Mesenchymal stem cell (in vitro differentiated cells and primary cell): ENCODE measurements around the gene TRIAP1.

Experiments
- DNase-seq: peaks from one replicate; pipeline ENCODE4 v3.0.0-alpha.2; 2013
- H2AFZ ChIP-seq: one replicate; pipeline ENCODE4 v1.6.1; 2013; ENCODE audit warnings: low read depth, mild to moderate bottlenecking, control low read depth, inconsistent platforms, low read length, moderate library complexity
- H2AK5ac ChIP-seq: 2 replicates; pipeline ENCODE4 v1.6.1; 2013; ENCODE audit warnings: low read length, moderate library complexity, mild to moderate bottlenecking, inconsistent platforms; ENCODE audit not compliant: severe bottlenecking
- H2BK120ac ChIP-seq: one replicate; pipeline ENCODE4 v1.6.1; 2013; ENCODE audit warnings: low read depth, mild to moderate bottlenecking, inconsistent platforms, low read length, moderate library complexity
- H2BK12ac ChIP-seq, 2 experiments: one replicate each; pipeline ENCODE4 v1.6.1; 2013; ENCODE audit warnings: inconsistent platforms in 2 of 2, low read length in 2 of 2, mild to moderate bottlenecking in 2 of 2, moderate library complexity in 2 of 2, control low read depth in 1 of 2
- H2BK15ac ChIP-seq: one replicate; pipeline ENCODE4 v1.6.1; 2013; ENCODE audit warnings: mild to moderate bottlenecking, low read depth, inconsistent platforms; ENCODE audit not compliant: poor library complexity, severe bottlenecking
- H2BK5ac ChIP-seq: 2 replicates; pipeline ENCODE4 v1.6.1; 2013; ENCODE audit warnings: low read depth, mild to moderate bottlenecking, low read length, control low read depth, inconsistent platforms; ENCODE audit not compliant: poor library complexity, severe bottlenecking
- H3K14ac ChIP-seq, 2 experiments: one replicate each; pipeline ENCODE4 v1.6.1; 2013; ENCODE audit warnings: inconsistent platforms in 2 of 2, low read length in 2 of 2, control low read depth in 1 of 2, mild to moderate bottlenecking in 1 of 2, moderate library complexity in 1 of 2
- H3K18ac ChIP-seq, 2 experiments: one replicate each; pipeline ENCODE4 v1.6.1; 2013; ENCODE audit warnings: inconsistent platforms in 2 of 2, low read length in 2 of 2, control low read depth in 1 of 2, low read depth in 1 of 2, mild to moderate bottlenecking in 1 of 2
- H3K23ac ChIP-seq, 2 experiments: one replicate each; pipeline ENCODE4 v1.6.1; 2013; ENCODE audit warnings: inconsistent platforms in 2 of 2, low read length in 2 of 2, mild to moderate bottlenecking in 2 of 2, moderate library complexity in 2 of 2, control low read depth in 1 of 2
- H3K27ac ChIP-seq: 2 replicates; pipeline ENCODE4 v1.5.1; 2013; ENCODE audit warnings: mild to moderate bottlenecking, moderate library complexity, low read length, control low read depth, inconsistent platforms; ENCODE audit not compliant: poor library complexity, severe bottlenecking
- H3K27me3 ChIP-seq, 2 experiments: 2 replicates each; pipeline versions ENCODE4 v1.6.1 to v1.7.0; 2013; ENCODE audit warnings: low read length in 2 of 2, mild to moderate bottlenecking in 2 of 2, moderate library complexity in 2 of 2, control low read depth in 1 of 2, inconsistent platforms in 1 of 2; ENCODE audit not compliant: control insufficient read depth in 1 of 2, insufficient read depth in 1 of 2
- H3K36me3 ChIP-seq, 2 experiments: 2 replicates each; pipeline versions ENCODE4 v1.6.1 to v1.7.0; 2013; ENCODE audit warnings: low read length in 2 of 2, control low read depth in 1 of 2, inconsistent platforms in 1 of 2, low read depth in 1 of 2, mild to moderate bottlenecking in 1 of 2; ENCODE audit not compliant: insufficient read depth in 2 of 2, control insufficient read depth in 1 of 2
- H3K4ac ChIP-seq, 2 experiments: one replicate each; pipeline ENCODE4 v1.6.1; 2013; ENCODE audit warnings: inconsistent platforms in 2 of 2, low read length in 2 of 2, mild to moderate bottlenecking in 2 of 2, moderate library complexity in 2 of 2, control low read depth in 1 of 2, low read depth in 1 of 2
- H3K4me1 ChIP-seq: 2 replicates; pipeline ENCODE4 v1.6.1; 2013; ENCODE audit warnings: low read depth, low read length, control low read depth; ENCODE audit not compliant: control insufficient read depth, insufficient read depth
- H3K4me2 ChIP-seq: 2 replicates; pipeline ENCODE4 v1.6.1; 2013; ENCODE audit warnings: low read length, mild to moderate bottlenecking, inconsistent platforms; ENCODE audit not compliant: poor library complexity, severe bottlenecking
- H3K4me3 ChIP-seq, 2 experiments: 2 replicates each; pipeline versions ENCODE4 v1.5.1 to v1.7.0; 2013; ENCODE audit warnings: low read length in 2 of 2, mild to moderate bottlenecking in 2 of 2, control low read depth in 1 of 2, low read depth in 1 of 2; ENCODE audit not compliant: insufficient read depth in 1 of 2
- H3K79me1 ChIP-seq: replicated peaks from 2 replicates; pipeline ENCODE4 v1.6.1; 2013; ENCODE audit warnings: mild to moderate bottlenecking, control low read depth, low read length, inconsistent platforms; ENCODE audit not compliant: poor library complexity, severe bottlenecking
- H3K9ac ChIP-seq: 2 replicates; pipeline ENCODE4 v1.7.0; 2013; ENCODE audit warnings: mild to moderate bottlenecking, low read length, moderate library complexity
- H3K9me3 ChIP-seq: 2 replicates; pipeline ENCODE4 v1.7.0; 2013; ENCODE audit warnings: mild to moderate bottlenecking, low read length; ENCODE audit not compliant: control insufficient read depth
- H4K8ac ChIP-seq: one replicate; pipeline ENCODE4 v1.6.1; 2013; ENCODE audit warnings: inconsistent platforms, mild to moderate bottlenecking, low read length, moderate library complexity
- H4K91ac ChIP-seq: one replicate; pipeline ENCODE4 v1.6.1; 2013; ENCODE audit warnings: mild to moderate bottlenecking, low read length, inconsistent platforms
- WGBS: methylation state at CpG from one replicate; pipeline ENCODE4 v1.1.7; 2013; ENCODE audit warnings: mixed read lengths; 5-methylcytosine and 5-hydroxymethylcytosine counted together

The TRIAP1 gene

GRCh38 chr12:120468325-120468820, 22.2 kb upstream of the TRIAP1 start:
- H3K14ac ChIP-seq = no peak overlapping the region
- H2BK120ac ChIP-seq = peak overlapping the region; percentile 93
- no peak overlapping the region for H3K4ac ChIP-seq
- peak overlapping the region; percentile 66 for H2BK5ac ChIP-seq
- peak overlapping the region; percentile 78 for H3K27ac ChIP-seq
- H3K4me2 ChIP-seq = peak overlapping the region; percentile 93
- no peak overlapping the region for H3K18ac ChIP-seq
- peak overlapping the region; percentile 38 for H2BK15ac ChIP-seq
- H2BK12ac ChIP-seq = no peak overlapping the region
- peak overlapping the region; percentile 92 for H3K9ac ChIP-seq
- no peak overlapping the region for H2AK5ac ChIP-seq
- peak overlapping the region; percentile 80 for H4K8ac ChIP-seq
- H2AFZ ChIP-seq = no peak overlapping the region
- H3K9me3 ChIP-seq = no peaks in the 10 kb centered on the region
- no peaks in the 10 kb centered on the region for H3K27me3 ChIP-seq
- peak; percentile 78 for DNase-seq
- H4K91ac ChIP-seq = no peak overlapping the region
- peaks cover 10 to 36% of the 10 kb centered on the region in 2 experiments for H3K36me3 ChIP-seq
- peak overlapping the region; percentile 93 to 100 for H3K4me3 ChIP-seq
- WGBS = 3% methylated on average over 22 of the region's 23 CpGs
- H3K79me1 ChIP-seq = peaks cover 17% of the 10 kb centered on the region
- peaks cover 12% of the 10 kb centered on the region for H3K4me1 ChIP-seq
- H3K23ac ChIP-seq = peak overlapping the region in 1 of 2 experiments; percentile 66

DNA sequence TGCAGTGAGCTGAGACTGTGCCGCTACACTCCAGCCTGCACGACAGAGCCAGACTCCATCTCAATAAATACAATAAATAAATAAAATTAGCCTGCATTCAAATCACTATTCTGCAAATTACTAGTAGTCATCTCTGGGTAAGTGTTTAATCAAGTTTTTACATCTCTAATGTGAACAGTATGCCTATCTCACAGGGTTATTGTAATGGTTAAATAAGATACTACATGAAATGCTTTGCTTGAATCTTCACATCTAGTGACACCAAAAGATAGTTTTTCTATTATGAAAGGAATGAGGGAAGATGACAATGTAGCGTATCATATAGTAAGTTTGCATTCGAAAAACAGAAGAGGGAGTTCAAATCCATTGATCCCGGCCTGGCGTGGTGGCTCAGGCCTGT, 21.3 kb upstream of the TRIAP1 start:
- H3K4me2 ChIP-seq = no peak overlapping the region
- H3K4me3 ChIP-seq = peak overlapping the region in 1 of 2 experiments; percentile 93
- WGBS = 97% methylated on average over 5 of the region's 6 CpGs
- no peak overlapping the region for H2AFZ ChIP-seq
- H3K4ac ChIP-seq = no peak overlapping the region
- H3K18ac ChIP-seq = no peak overlapping the region
- H4K91ac ChIP-seq = no peak overlapping the region
- no peak overlapping the region for H3K27ac ChIP-seq
- peak overlapping the region; percentile 92 for H3K9ac ChIP-seq
- no peak overlapping the region for H2BK5ac ChIP-seq
- H3K4me1 ChIP-seq = peaks cover 12% of the 10 kb centered on the region
- H4K8ac ChIP-seq = no peak overlapping the region
- H3K79me1 ChIP-seq = peaks cover 15% of the 10 kb centered on the region
- H3K23ac ChIP-seq = no peak overlapping the region
- no peak overlapping the region for H2AK5ac ChIP-seq
- no peaks in the 10 kb centered on the region for H3K27me3 ChIP-seq
- no peaks in the 10 kb centered on the region for H3K9me3 ChIP-seq
- no peak overlapping the region for H2BK15ac ChIP-seq
- H2BK120ac ChIP-seq = no peak overlapping the region
- H2BK12ac ChIP-seq = no peak overlapping the region
- H3K36me3 ChIP-seq = peaks cover 17 to 45% of the 10 kb centered on the region in 2 experiments
- H3K14ac ChIP-seq = no peak overlapping the region
- DNase-seq = no peak

GRCh38 chr12:120466560-120467315, 20.6 kb upstream of the TRIAP1 start:
- Histone ChIP-seq H3K4ac (no peak overlapping the region), H4K8ac (no peak overlapping the region), H4K91ac (no peak overlapping the region), H3K27me3 (no peaks in the 10 kb centered on the region), H3K4me1 (peaks cover 12% of the 10 kb centered on the region), H3K18ac (no peak overlapping the region), H2AFZ (no peak overlapping the region), H2BK15ac (no peak overlapping the region), H2BK120ac (no peak overlapping the region), H3K4me3 (no peak overlapping the region), H3K14ac (no peak overlapping the region), H3K36me3 (peaks cover 20 to 52% of the 10 kb centered on the region in 2 experiments), H3K27ac (no peak overlapping the region), H3K4me2 (no peak overlapping the region), H2BK12ac (no peak overlapping the region), H3K9me3 (no peaks in the 10 kb centered on the region), H3K79me1 (peaks cover 15% of the 10 kb centered on the region), H2AK5ac (no peak overlapping the region), H2BK5ac (no peak overlapping the region), H3K9ac (peak overlapping the region; percentile 59), H3K23ac (no peak overlapping the region)
- DNase-seq = peak; percentile 52
- WGBS = 86% methylated on average over 7 of the region's 8 CpGs

DNA sequence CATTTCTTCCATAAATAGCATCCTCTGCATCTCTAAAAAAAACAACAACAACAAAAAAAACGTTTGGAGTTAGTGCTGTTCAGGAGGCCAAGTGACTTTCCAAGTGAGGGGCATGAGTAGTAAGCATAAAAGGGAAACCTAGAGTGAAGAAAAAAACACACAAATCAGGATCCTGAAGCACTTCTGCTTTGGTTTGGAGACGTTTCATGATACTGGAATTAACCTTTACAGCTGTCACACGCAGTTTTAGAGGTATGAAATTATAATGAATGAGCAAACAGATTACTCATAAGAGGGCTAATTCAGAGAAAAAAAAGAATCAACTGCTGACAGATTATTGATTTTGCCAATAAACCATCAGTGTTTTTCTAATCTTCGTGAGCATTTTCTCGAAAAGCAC, 19.6 kb upstream of the TRIAP1 start:
- Histone ChIP-seq H2AFZ (no peak overlapping the region), H3K27me3 (no peaks in the 10 kb centered on the region), H3K79me1 (peaks cover 17% of the 10 kb centered on the region), H3K18ac (no peak overlapping the region), H3K9me3 (no peaks in the 10 kb centered on the region), H3K4ac (no peak overlapping the region), H4K91ac (no peak overlapping the region), H3K4me2 (no peak overlapping the region), H3K23ac (no peak overlapping the region), H3K4me3 (no peak overlapping the region), H2BK120ac (no peak overlapping the region), H2BK12ac (no peak overlapping the region), H2AK5ac (no peak overlapping the region), H2BK15ac (no peak overlapping the region), H3K4me1 (peaks cover 12% of the 10 kb centered on the region), H3K27ac (no peak overlapping the region), H4K8ac (no peak overlapping the region), H3K9ac (peak overlapping the region; percentile 59), H3K14ac (no peak overlapping the region), H3K36me3 (peaks cover 24 to 62% of the 10 kb centered on the region in 2 experiments), H2BK5ac (no peak overlapping the region)
- WGBS = 50% methylated on average over 4 of the region's 5 CpGs
- DNase-seq = no peak
